ENCODE measurements around the gene KRTAP9-9.
"Not testable (repeated sequence)": the region's sequence is repeated elsewhere in the genome, so short reads cannot be mapped to it uniquely, and the experiment has no call there.

The KRTAP9-9 gene

DNA sequence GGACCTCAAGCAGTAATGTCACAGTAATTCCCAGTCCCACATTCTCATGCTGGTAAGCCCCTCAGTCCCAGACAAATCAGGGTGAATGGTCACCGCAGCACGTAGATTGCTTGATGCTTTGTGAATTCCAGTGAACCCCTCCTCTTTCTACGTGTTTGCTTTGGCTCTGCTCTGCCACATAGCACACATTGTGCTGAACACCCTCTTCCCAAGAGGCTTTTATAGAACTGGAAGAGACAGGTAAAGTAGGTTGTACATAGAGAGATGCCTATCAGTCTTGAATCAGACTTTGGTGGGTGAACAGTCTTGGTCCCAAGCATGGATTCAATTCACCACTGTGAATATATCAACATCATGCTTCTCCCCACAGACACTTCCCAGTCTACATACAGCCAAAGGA, 9.4 kb downstream of the KRTAP9-9 start:
- no peak for DNase-seq

DNA sequence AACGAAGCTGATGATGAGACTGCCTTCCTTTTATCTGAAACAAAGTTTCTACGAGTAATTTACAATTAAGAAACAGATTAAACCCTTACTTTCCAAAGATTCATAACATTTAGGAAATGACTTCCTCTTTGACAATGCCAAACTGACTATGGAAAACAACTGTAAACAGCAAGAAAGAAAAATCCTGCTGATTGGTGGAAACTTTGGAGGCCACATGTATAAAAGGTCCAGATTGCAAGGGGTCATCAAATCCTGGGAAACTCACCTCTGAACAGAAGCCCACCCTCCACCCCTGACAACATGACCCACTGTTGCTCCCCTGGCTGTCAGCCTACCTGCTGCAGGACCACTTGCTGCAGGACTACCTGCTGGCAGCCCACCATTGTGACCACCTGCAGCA, 9.9 kb downstream of the KRTAP9-9 start, which contains the start of gene KRTAP9-6:
Gene KRTAP9-6 (plus strand): TSS at position 301 of the 400 bp plus-strand sequence. CDS start 0 bp downstream, at position 301.
- no peak for DNase-seq

DNA sequence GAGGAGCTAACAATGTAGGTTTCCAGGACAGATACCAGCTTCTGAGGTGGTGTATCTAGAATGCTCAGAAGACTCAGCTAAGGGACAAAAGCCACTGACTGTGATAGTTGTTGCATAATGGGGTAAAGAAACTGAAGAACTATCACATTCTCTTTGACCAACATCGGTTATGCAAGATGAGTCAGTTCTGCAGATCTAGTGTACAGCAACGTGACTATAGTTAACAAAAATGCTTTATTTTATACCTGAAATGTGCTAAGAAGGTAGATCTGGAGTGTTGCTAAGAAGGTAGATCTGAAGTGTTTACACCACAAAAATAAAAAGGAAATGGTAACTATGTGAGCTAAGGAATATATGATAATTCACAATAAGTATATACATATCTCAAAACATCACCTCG, 12.5 kb downstream of the KRTAP9-9 start:
- no peak for DNase-seq

DNA sequence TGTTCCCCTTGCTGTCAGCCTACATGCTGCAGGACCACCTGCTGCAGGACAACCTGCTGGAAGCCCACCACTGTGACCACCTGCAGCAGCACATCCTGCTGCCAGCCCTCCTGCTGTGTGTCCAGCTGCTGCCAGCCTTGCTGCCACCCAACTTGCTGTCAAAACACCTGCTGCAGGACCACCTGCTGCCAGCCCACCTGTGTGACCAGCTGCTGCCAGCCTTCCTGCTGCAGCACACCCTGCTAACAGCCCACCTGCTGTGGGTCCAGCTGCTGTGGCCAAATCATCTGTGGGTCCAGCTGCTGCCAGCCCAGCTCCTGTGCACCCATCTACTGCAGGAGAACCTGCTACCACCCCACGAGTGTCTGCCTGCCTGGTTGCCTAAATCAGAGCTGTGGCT, 16.1 kb downstream of the KRTAP9-9 start:
- DNase-seq: not testable (repeated sequence)

DNA sequence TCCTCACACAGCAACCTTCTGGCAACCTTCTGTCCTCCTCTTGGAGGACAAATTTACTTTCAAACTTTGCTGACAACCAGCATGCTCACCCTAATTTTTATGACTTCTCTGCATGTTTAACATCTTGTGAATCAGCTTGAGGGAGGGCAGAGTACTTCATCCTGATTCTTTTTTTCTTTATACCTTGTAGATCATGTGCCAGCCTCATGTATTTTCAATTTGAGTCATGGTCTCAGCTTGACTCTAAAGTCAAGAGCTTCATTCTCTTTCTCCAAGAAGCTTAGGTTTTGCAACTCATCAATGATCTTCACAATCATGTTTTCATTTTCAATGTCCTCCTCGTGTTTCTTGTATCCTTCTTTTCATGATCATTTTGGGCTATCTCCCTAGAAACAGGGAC, 16.7 kb downstream of the KRTAP9-9 start:
- DNase-seq: no peak

DNA sequence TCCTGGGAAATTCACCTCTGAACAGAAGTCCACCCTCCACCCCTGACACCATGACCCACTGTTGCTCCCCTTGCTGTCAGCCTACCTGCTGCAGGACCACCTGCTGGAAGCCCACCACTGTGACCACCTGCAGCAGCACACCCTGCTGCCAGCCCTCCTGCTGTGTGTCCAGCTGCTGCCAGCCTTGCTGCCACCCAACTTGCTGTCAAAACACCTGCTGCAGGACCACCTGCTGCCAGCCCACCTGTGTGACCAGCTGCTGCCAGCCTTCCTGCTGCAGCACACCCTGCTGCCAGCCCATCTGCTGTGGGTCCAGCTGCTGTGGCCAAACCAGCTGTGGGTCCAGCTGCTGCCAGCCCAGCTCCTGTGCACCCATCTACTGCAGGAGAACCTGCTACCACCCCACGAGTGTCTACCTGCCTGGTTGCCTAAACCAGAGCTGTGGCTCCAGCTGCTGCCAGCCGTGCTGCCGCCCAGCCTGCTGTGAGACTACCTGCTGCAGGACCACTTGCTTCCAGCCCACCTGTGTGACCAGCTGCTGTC, 20.5 kb downstream of the KRTAP9-9 start, which contains the start of gene KRTAP9-7:
Gene KRTAP9-7 (plus strand): TSS at position 51 of the 543 bp plus-strand sequence. CDS start 0 bp downstream, at position 51.
- DNase-seq: not testable (repeated sequence)

DNA sequence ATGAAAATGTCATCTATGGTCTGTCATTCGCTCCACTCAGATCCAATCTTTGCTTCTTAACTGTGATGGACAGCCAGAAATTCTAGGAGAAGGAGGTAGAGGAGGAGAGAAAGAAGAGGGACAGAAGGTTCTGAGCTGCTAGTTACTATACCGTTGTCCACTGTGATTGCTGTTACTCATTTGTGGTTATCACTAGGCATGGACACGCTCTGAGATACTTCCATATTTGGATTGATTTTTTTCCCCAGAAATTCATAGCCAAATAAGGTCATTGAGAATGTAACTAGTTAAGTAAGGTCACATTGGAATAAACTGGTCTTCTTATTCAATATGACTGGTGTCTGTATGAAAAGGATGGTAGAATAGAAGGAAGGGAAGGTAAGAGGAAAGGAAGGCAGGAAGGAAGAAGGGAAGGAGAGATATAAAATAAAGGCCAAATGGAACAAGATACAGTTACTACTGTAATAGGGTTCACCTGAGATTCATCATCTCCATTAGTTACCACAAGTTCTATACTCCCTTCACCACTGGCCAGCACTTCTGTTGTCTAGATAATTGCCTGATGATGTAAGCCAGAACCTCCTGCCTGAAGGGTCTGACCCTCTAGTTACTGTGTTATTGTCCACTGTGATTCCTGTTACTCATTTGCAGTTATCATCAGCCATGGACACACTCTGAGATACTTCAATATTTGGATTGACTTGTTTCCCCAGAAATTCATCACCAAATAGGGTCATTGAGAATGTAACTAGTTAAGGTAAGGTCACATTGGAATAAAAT, 23.2 kb downstream of the KRTAP9-9 start:
- no peak for DNase-seq

DNA sequence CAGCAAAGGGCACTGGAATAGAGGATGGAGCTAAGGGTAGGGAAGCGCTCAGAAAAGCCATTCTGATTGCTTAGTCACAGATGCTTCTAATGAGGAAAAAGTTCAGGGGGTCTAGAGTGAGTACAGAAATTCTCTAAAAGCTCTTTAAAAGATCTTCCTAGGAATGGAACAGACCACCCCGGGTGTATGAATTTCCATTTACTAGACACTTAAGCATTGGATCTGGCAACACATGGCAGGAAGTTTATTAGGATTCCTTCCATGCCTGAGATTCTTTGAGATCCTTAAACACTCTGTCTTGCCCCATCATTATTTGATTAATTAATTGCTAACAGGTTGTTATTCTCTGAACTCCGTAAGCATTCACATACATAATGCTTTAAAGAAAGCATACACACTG, 28.9 kb downstream of the KRTAP9-9 start:
- no peak for DNase-seq

DNA sequence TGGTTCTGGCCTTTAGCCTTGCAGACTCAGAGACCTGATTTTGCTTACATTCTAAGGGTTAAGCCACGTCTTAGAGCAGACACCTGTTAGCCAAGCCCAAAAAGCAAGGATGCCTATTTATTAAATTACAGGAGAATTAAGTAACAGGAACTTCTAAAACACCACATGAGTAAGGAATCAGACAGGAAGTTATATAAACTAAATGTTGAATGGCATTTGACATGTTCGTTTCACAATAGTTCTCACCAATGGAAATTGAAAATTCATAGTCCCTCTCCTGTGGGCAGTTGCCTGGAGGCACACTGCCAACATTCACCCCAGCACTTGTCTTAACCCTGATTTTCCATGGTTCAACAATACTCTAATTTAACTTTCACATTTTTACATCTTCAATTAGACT, 29.4 kb downstream of the KRTAP9-9 start:
- DNase-seq: no peak

DNA sequence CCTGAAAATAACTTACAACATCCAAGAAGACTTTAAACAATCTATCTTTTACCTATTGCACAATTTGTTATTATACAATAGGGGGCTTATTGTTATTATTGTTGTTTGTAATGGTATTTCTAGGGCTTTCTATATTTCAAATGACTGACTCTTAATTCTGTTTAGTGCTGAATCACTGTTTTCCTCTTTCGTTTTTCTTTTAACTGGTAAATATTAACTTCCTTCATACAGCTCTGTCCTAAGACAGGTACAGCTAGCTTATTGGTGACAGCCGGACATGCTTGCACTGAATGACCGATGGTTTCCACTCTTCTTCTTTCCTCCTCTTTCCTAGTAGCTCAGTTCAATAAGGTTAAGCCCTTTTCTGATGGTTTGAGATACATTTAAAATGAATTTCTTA, 31.9 kb downstream of the KRTAP9-9 start:
- DNase-seq: no peak

DNA sequence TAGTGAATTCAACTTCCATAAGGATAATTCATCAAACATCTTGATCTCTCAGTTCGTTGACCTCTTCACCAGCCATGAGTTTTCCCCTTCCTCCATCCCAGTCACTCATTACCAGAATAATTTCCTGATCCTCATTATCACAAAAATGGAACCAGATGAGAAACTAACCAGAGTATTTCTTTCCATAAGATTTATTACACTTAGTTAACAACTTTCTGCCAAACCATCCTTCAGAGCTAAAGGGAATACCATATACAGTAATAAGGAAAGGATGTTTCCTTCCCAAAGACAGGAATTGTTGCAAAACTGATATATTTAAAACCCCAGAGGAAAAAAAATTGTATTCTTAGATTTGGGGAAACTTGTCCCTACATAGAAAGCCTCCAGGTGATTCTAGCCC, 38.8 kb downstream of the KRTAP9-9 start:
- DNase-seq: no peak

DNA sequence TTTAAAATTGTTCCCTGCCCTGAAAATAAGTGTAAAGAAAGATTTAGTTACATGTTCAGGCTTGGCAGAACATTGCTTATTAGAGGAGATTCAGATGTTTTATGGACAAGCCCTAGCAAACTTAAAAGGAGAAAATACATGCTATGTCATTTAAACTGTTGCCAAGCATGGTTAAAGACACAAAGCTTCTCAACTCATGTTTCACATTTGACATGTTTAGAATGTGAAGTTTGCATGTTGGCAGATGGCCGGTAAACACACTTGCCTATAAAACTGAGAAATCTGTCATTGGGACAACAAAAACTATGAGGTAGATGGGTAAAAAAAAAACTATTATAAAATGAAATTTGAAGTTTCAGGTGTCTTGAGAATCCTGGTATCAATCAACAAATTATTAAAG, 41.7 kb downstream of the KRTAP9-9 start:
- no peak for DNase-seq

DNA sequence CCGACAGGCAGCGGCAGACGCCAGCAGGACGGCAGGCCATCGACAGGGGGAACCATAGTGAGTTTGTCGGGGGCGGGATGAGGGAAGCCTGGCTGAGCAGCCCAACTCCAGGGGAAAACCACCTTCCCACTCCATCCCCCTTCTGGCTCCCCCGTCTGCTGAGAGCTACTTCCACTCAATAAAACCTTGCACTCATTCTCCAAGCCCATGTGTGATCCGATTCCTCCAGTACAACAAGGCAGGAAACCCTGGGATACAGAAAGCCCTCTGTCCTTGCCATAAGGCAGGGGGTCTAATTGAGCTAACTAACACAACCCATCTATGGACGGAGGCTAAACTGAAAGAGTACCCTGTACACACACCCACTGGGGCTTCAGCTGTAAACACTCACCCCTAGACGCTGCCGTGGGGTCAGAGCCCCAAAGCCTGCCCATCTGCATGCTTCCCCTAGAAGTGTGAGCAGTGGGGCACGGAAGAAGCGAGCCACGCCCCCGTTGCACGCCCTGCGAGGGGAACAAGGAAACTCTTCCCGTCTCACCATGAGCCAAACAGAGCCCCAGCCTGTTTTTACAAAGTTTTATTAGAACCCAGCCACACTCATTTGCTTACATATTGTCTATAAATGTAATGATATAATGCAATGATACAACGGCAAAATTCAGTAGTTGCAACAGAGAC, 43.4 kb downstream of the KRTAP9-9 start:
- no peak for DNase-seq

DNA sequence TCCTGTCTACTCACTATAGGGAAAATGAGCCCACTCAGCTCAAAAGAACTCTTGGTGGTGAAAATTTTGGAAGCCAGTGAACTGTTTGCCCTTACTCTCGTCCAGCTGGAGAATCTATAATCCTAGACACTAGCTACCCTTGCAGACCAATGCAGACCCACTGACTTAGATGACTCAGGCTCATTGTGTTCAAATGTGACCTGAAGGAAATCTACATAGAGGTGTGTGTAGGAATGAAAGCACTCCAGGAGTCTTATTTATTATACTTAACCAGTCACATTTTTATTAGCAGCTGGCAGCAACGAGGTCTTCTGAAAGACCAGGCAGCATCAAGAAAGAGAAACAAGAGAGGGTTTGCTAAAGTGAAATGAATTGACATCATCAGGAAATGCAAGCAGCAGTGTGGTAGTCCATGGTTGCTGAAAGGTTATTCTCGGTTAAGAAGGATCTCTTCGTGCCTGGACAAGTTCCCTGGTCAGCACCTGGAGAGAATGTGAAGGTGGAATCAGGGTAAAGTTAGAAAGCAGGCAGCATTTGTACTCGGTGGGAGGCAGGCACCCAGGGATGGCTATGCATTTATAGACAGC, 46.1 kb downstream of the KRTAP9-9 start:
- DNase-seq: no peak

DNA sequence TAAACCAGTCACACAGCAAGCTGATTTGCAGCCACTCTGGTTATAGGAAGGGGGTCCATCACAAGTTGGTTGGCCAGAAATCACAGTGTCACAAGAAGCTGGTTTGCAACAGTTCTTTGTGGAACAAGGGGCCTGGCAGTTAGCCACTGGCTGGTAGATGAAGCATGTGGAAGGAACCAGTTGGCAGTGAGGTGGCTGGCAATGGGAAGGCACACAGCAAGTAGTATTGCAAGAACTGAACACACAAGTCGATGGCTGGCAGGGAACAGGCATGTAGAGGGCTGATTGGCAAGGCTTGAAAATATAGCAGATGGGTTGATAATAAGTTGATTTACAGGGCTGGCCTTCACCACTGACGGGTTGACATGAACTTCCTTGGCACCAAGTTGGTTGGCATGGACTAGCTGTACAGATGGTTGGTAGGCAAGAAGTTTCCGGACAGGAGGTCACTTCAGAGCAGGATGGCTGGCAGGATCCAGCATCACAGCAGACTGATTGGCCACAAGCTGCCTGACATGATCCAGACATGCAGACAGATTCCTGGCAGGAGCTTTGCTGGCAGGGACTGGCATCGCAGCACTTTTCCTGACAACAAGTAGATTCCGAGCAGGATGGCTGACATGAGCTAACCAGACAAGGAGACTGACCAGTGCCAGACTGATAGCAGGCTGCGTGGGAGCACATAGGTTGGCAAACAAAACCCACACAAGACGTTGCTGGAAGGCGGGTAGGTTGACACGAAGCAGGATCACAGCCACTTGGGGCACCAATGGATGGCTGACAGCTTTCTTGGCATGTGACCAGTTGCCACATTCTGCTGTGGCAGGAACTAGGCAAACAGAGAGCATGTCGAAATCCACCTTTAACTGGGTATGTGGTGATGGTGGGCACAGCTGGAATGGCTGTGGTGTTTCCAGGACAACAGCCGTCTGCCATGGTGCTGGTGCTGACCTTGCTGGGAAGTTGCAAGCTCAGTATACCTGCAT, 47.0 kb downstream of the KRTAP9-9 start, which contains the start of gene KRTAP29-1:
Gene KRTAP29-1 (minus strand): TSS at position 936 of the 986 bp plus-strand sequence. CDS start 0 bp downstream, at position 936.
- DNase-seq: peak in 1 of 56 donors; percentile 15

DNA sequence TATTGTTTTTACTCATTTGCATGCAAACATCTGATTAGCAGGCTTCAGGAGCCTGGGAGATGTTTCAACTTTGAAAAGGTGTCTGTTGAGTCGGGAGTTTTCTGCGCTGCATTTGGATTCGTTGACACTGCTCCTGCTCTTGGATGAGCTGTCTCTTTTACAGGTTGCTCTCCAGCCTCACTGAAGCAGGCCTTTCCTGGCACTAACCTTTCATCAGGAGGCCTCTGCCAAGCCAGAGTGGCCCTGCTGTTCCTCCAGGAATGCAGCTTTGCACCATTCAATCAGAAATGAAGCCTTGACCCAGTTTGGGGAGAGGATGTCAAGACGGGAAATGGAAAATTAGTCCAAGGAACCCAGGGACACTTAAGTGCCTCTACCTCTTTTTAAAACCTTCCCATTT, 47.8 kb downstream of the KRTAP9-9 start:
- DNase-seq: no peak

DNA sequence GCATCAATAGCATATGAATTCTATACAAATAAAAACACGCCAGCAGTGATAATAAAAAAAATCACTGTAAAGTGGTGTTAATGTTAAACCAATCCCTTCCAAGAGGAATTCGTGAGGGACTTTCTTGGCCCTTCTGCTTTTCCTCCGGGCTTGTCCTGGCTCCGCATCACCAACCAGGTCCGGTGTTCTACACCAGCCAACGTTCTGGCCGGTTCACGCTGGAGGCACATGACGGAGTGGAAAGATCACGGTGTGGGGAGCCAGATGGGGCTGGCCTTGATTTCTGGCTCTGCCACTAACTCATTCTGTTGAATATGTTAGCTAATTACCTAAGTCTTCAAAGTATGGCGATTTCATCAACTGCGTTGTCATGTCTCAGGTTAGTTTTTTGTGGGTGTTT, 48.9 kb downstream of the KRTAP9-9 start:
- no peak for DNase-seq

Measured in amygdala (tissue), 56 donors.